ENCODE data around the gene WDR27.

WDR27 gene

DNA sequence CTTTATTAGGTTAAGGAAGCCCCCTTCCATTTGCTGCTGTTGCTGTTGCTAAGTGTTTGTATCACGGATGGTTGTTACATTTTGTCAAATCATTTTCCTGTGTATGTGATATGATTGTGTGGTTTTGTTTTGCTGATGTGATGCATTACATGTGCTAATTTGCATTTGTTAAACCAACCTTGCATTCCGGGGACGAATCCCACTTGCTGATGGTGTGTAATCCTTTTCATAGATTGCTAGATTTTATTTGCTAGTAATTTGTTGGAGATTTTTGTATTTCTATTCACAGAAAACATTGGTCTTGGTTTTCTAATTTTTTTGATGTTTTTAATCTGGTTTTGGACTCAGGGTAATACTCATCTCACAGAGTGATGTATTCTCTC, 167.8 kb downstream of the WDR27 start:
- H3K9me2 ChIP-seq (replicated peaks; ENCODE audit: insufficient read depth, low read length), result no peaks in the 10 kb centered on the region
- no peak overlapping the region for H3K9ac ChIP-seq (ENCODE audit: low read length)
- H3K27me3 ChIP-seq (ENCODE audit: low read length), result no peaks in the 10 kb centered on the region
- H4K20me1 ChIP-seq (ENCODE audit: low read depth, low read length), result no peaks in the 10 kb centered on the region
- no peak overlapping the region for H3K27ac ChIP-seq (ENCODE audit: low read depth, low read length)
- no peak overlapping the region for H2AFZ ChIP-seq (ENCODE audit: low read depth, low read length, severe bottlenecking)
- H3F3A ChIP-seq (ENCODE audit: insufficient read depth), result no peaks in the 10 kb centered on the region; the same call in 1 of the 2 replicates
- H3K79me2 ChIP-seq (ENCODE audit: insufficient read depth, low read length), result no peaks in the 10 kb centered on the region
- no peaks in the 10 kb centered on the region; the same call in 1 of the 2 replicates for H3K36me3 ChIP-seq (ENCODE audit: low read length)
- no peak overlapping the region for H3K4me2 ChIP-seq (ENCODE audit: low read depth, low read length, poor library complexity, severe bottlenecking)
- H3K4me3 ChIP-seq (ENCODE audit: insufficient read depth, low read length, poor library complexity, severe bottlenecking), result no peak overlapping the region
- H3K9me3 ChIP-seq (ENCODE audit: insufficient read depth, low read length), result peaks cover 28% of the 10 kb centered on the region; the same call in 1 of the 2 replicates
- TF ChIP-seq, protein P1, sequence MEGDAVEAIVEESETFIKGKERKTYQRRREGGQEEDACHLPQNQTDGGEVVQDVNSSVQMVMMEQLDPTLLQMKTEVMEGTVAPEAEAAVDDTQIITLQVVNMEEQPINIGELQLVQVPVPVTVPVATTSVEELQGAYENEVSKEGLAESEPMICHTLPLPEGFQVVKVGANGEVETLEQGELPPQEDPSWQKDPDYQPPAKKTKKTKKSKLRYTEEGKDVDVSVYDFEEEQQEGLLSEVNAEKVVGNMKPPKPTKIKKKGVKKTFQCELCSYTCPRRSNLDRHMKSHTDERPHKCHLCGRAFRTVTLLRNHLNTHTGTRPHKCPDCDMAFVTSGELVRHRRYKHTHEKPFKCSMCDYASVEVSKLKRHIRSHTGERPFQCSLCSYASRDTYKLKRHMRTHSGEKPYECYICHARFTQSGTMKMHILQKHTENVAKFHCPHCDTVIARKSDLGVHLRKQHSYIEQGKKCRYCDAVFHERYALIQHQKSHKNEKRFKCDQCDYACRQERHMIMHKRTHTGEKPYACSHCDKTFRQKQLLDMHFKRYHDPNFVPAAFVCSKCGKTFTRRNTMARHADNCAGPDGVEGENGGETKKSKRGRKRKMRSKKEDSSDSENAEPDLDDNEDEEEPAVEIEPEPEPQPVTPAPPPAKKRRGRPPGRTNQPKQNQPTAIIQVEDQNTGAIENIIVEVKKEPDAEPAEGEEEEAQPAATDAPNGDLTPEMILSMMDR (IDR thresholded peaks at IDR 0.05; ENCODE audit: insufficient read depth, low read length, poor library complexity, severe bottlenecking), result no peak
- TF ChIP-seq EZH2phosphoT487 (conservative IDR thresholded peaks at IDR 0.05; ENCODE audit: low read length), result no peak

DNA sequence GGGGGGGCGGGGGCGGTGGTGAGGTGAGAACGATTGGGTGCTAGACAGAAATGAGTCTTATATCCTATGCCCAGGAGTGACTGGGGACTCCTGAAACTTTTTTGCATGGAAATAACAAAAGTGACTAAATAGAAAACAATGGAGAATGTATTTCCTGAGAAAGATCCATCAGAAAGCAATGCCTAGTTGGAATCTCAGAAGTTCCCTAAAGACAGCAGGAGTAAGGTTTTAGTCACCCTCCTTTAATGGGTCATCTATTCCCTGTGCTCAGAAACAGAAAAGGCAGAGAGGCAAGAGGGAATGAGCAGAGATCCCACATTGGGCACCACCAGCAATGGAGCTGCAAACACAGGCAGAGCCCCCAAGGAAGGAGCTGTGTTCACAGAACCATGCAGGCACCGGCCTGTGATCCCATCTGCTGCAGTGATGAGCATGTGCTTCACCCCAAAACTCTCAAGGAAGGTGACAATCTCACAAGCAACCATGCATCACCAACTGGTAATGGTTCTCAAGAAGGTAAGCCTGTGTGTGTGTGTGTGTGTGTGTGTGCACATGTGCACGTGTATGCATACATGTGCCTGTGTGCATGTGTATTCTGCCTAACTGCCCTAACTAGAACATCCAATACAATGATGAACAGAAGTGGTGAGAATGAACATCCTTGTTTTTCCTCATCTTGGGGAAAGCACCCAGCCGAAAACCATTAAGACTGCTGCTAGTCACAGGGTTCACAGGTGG, 168.4 kb downstream of the WDR27 start:
- Histone ChIP-seq H3K9me2 (replicated peaks; ENCODE audit: insufficient read depth, low read length) (no peaks in the 10 kb centered on the region), H3K9me3 (ENCODE audit: insufficient read depth, low read length) (peaks cover 28% of the 10 kb centered on the region; the same call in 1 of the 2 replicates), H2AFZ (ENCODE audit: low read depth, low read length, severe bottlenecking) (no peak overlapping the region), H3F3A (ENCODE audit: insufficient read depth) (no peaks in the 10 kb centered on the region; the same call in 1 of the 2 replicates), H3K4me3 (ENCODE audit: insufficient read depth, low read length, poor library complexity, severe bottlenecking) (no peak overlapping the region), H3K9ac (ENCODE audit: low read length) (no peak overlapping the region), H3K36me3 (ENCODE audit: low read length) (no peaks in the 10 kb centered on the region; the same call in 1 of the 2 replicates), H3K79me2 (ENCODE audit: insufficient read depth, low read length) (no peaks in the 10 kb centered on the region), H3K27ac (ENCODE audit: low read depth, low read length) (no peak overlapping the region), H3K4me2 (ENCODE audit: low read depth, low read length, poor library complexity, severe bottlenecking) (no peak overlapping the region), H4K20me1 (ENCODE audit: low read depth, low read length) (no peaks in the 10 kb centered on the region), H3K27me3 (ENCODE audit: low read length) (no peaks in the 10 kb centered on the region)
- TF ChIP-seq, protein P1 (IDR thresholded peaks at IDR 0.05; ENCODE audit: insufficient read depth, low read length, poor library complexity, severe bottlenecking), result no peak
- TF ChIP-seq EZH2phosphoT487 (conservative IDR thresholded peaks at IDR 0.05; ENCODE audit: low read length), result no peak

DNA sequence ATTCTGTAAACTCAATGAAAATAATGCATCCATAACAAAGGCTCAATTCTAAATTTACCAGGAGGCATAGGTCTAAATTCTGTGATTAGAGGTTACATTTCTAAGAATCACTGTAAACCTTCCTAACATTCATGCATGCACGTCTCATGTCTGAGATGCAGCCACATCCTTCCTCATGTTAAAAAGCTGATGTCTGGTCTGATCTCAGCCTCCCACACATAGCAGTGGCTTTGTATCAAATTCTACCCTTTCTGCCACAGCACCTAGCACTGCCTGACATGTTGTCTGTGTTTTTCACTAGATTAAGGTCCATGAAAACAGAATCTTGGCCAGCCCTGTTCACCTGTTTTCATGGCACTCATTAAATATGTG, 171.1 kb downstream of the WDR27 start:
- peaks cover 14% of the 10 kb centered on the region; the same call in 1 of the 2 replicates for H3K9me3 ChIP-seq (ENCODE audit: insufficient read depth, low read length)
- no peak overlapping the region for H2AFZ ChIP-seq (ENCODE audit: low read depth, low read length, severe bottlenecking)
- H3K9me2 ChIP-seq (replicated peaks; ENCODE audit: insufficient read depth, low read length), result no peaks in the 10 kb centered on the region
- no peak for TF ChIP-seq EZH2phosphoT487 (conservative IDR thresholded peaks at IDR 0.05; ENCODE audit: low read length)
- TF ChIP-seq, protein P1 (IDR thresholded peaks at IDR 0.05; ENCODE audit: insufficient read depth, low read length, poor library complexity, severe bottlenecking), result no peak
- H3K27ac ChIP-seq (ENCODE audit: low read depth, low read length), result no peak overlapping the region
- H3K27me3 ChIP-seq (ENCODE audit: low read length), result no peaks in the 10 kb centered on the region
- no peak overlapping the region for H3K9ac ChIP-seq (ENCODE audit: low read length)
- H3K79me2 ChIP-seq (ENCODE audit: insufficient read depth, low read length), result no peaks in the 10 kb centered on the region
- no peak overlapping the region for H3K4me3 ChIP-seq (ENCODE audit: insufficient read depth, low read length, poor library complexity, severe bottlenecking)
- no peaks in the 10 kb centered on the region for H4K20me1 ChIP-seq (ENCODE audit: low read depth, low read length)
- no peak overlapping the region for H3K4me2 ChIP-seq (ENCODE audit: low read depth, low read length, poor library complexity, severe bottlenecking)
- H3F3A ChIP-seq (ENCODE audit: insufficient read depth), result no peaks in the 10 kb centered on the region; the same call in 1 of the 2 replicates
- H3K36me3 ChIP-seq (ENCODE audit: low read length), result no peaks in the 10 kb centered on the region
